ENCODE results near the gene ELOVL3.

- TF ChIP-seq POLR2AphosphoS5 (IDR thresholded peaks at IDR 0.05) (no peak), CTCF (IDR thresholded peaks at IDR 0.05) (no peak), POLR2A (IDR thresholded peaks at IDR 0.05) (no peak)
Observed at GRCh38 chr10:102264371-102264770, 38.3 kb downstream of the ELOVL3 start.
